PC-3 (cell line): ENCODE results near the gene COL11A1.

Experiments
- CTCF ChIP-seq: fragments of 300-600 bp; sonication (generic); conservative IDR thresholded peaks from 2 replicates; pipeline ENCODE4 v1.5.1; 2017; ENCODE audit warnings: antibody characterized with exemption, low read depth, mild to moderate bottlenecking, low read length
- EZH2 ChIP-seq: fragments of 300-600 bp; sonication (generic); IDR thresholded peaks from one replicate; pipeline ENCODE4 v1.6.1; 2017; ENCODE audit warnings: antibody characterized with exemption, mild to moderate bottlenecking, low read length; ENCODE audit not compliant: unreplicated experiment
- EZH2phosphoT487 ChIP-seq: fragments of 300-600 bp; sonication (generic); IDR thresholded peaks from 2 replicates; pipeline ENCODE4 v1.6.1; 2018; ENCODE audit warnings: mild to moderate bottlenecking, antibody characterized with exemption, low read length, borderline replicate concordance

DNA sequence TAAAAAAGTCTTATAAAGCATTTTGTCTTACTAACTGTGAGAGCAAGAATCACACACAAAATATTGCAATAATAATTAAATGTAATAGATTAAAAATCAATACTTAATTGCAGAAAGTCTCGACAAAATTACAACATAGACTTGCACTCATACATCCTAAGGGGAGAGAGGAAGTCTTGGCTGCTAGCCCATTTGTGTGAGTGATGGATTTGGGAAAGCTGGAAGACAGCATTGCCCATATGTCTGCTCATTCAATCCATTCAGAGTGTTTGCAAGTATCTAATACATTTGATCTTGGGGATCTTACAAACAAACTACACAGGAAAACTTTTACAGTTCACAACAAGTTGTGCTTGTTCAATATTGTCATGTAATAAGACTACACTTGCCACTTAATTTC is 140.5 kb downstream of the COL11A1 start:
- TF ChIP-seq CTCF: no peak
- no peak for TF ChIP-seq EZH2
- TF ChIP-seq EZH2phosphoT487: no peak
